GM18519 (cell line): ENCODE measurements around the gene SRPK2.
"Not testable (repeated sequence)": the region's sequence is repeated elsewhere in the genome, so short reads cannot be mapped to it uniquely, and the experiment has no call there.

ENCODE experiments used
- ATAC-seq: cut with Tn5 transposase; IDR thresholded peaks from one replicate; pipeline ENCODE4 v1.9.1; 2021; ENCODE audit warnings: mild to moderate bottlenecking, moderate library complexity; ENCODE audit not compliant: unreplicated experiment, low FRiP score

SRPK2 gene

GRCh38 chr7:105204520-105204919 lies 184.2 kb downstream of the SRPK2 start:
- ATAC-seq, result no peak

GRCh38 chr7:105202616-105203015 lies 186.1 kb downstream of the SRPK2 start:
- no peak for ATAC-seq

- ATAC-seq, result no peak
Observed at GRCh38 chr7:105199386-105199785, 189.3 kb downstream of the SRPK2 start.

- ATAC-seq, result no peak
Observed at GRCh38 chr7:105198223-105198622, 190.5 kb downstream of the SRPK2 start.

GRCh38 chr7:105196473-105196872 lies 192.2 kb downstream of the SRPK2 start:
- no peak for ATAC-seq

GRCh38 chr7:105195891-105196290 lies 192.8 kb downstream of the SRPK2 start:
- no peak for ATAC-seq

- ATAC-seq, result not testable (repeated sequence)
Observed at GRCh38 chr7:105194959-105195358, 193.8 kb downstream of the SRPK2 start.

- no peak for ATAC-seq
Observed at GRCh38 chr7:105191331-105191730, 197.4 kb downstream of the SRPK2 start.

- no peak for ATAC-seq
Observed at GRCh38 chr7:105189859-105190492, 198.7 kb downstream of the SRPK2 start.

GRCh38 chr7:105188201-105188600 lies 200.5 kb downstream of the SRPK2 start:
- no peak for ATAC-seq

- ATAC-seq, result no peak
Observed at GRCh38 chr7:105187302-105188169, 201.2 kb downstream of the SRPK2 start.

GRCh38 chr7:105185290-105186010 lies 203.3 kb downstream of the SRPK2 start:
- ATAC-seq, result no peak

- no peak for ATAC-seq
Observed at GRCh38 chr7:105180002-105180401, 208.7 kb downstream of the SRPK2 start.

- ATAC-seq, result no peak
Observed at GRCh38 chr7:105178928-105179541, 209.7 kb downstream of the SRPK2 start.

- no peak for ATAC-seq
Observed at GRCh38 chr7:105178177-105178576, 210.5 kb downstream of the SRPK2 start.

GRCh38 chr7:105177026-105177425 lies 211.7 kb downstream of the SRPK2 start:
- ATAC-seq, result no peak

GRCh38 chr7:105173586-105173985 lies 215.1 kb downstream of the SRPK2 start:
- no peak for ATAC-seq

- ATAC-seq, result no peak
Observed at GRCh38 chr7:105164751-105165150, 224.0 kb downstream of the SRPK2 start.

GRCh38 chr7:105163718-105164117 lies 225.0 kb downstream of the SRPK2 start:
- no peak for ATAC-seq

GRCh38 chr7:105161366-105161765 lies 227.4 kb downstream of the SRPK2 start:
- no peak for ATAC-seq

- no peak for ATAC-seq
Observed at GRCh38 chr7:105157278-105157677, 231.4 kb downstream of the SRPK2 start.
